ENCODE results near the gene CTAG1B. TPM values are rescaled to one million over a fixed set of nuclear protein-coding genes. Genes with fewer than 3 reads are reported as not detected.
"Not testable (repeated sequence)": the region's sequence is repeated elsewhere in the genome, so short reads cannot be mapped to it uniquely, and the experiment has no call there.

Gene CTAG1B
- total and polyA plus RNA-seq, 2 donors (not counting 1 experiment from before 2014, with no cell fraction given): 0.09 TPM; not detected in 1

DNA sequence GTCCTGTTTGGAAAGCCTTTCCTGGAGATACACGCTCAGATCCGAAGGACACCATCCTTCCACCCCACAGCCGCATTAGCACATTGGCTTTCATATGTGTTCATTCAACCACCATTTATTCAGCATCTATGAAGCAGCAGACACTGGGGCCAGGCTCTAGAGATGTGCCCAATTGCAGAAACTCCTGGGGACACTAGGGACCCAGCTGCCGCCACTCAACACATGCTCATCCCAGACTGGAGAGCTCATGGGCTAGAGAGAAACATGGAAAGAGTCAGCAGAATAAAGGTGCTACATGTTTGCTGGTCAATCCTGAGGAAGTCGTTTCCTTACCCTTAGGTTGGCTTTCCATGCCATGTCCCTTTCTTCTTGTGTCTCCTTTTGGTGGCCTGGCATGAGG is 26.6 kb downstream of the CTAG1B start:
- Histone ChIP-seq H3K4me1 (ENCODE audit: control insufficient read depth in 2 of 2, insufficient read depth in 2 of 2, low read length in 2 of 2) (no peaks in the 10 kb centered on the region), H3K36me3 (replicated peaks in 1 of 2; ENCODE audit: control extremely low read depth in 1 of 2, control insufficient read depth in 1 of 2, extremely low read depth in 1 of 2, insufficient read depth in 2 of 2, low read length in 1 of 2) (no peaks in the 10 kb centered on the region), H3K27ac (ENCODE audit: low read length in 2 of 2) (no peak overlapping the region), H3K9ac (ENCODE audit: low read length) (no peak overlapping the region), H3K27me3 (replicated peaks in 1 of 4; ENCODE audit: control extremely low read depth in 1 of 4, control insufficient read depth in 3 of 4, insufficient read depth in 4 of 4, low read length in 3 of 4) (no peaks in the 10 kb centered on the region), H2AFZ (ENCODE audit: insufficient read depth, low read depth, low read length, poor library complexity, severe bottlenecking) (no peak overlapping the region), H3K79me2 (ENCODE audit: control insufficient read depth, insufficient read depth, low read length) (no peaks in the 10 kb centered on the region), H4K20me1 (ENCODE audit: control insufficient read depth, insufficient read depth, low read length, poor library complexity, severe bottlenecking) (no peaks in the 10 kb centered on the region), H3K4me2 (replicated peaks; ENCODE audit: low read depth, low read length, poor library complexity, severe bottlenecking) (no peak overlapping the region), H3K9me3 (ENCODE audit: control extremely low read depth in 1 of 3, control insufficient read depth in 2 of 3, insufficient read depth in 1 of 3, low read length in 2 of 3) (peaks cover 0 to 11% (median 0%) of the 10 kb centered on the region in 3 donors), H3K4me3 (ENCODE audit: control extremely low read depth in 1 of 5, extremely low read depth in 1 of 5, insufficient read depth in 1 of 5, low read depth in 2 of 5, low read length in 4 of 5) (no peak overlapping the region)
- no peak for ATAC-seq (ENCODE audit: low read depth)
- H3K4me1 Mint-ChIP-seq: no peaks in the 10 kb centered on the region
- TF ChIP-seq, protein P1, sequence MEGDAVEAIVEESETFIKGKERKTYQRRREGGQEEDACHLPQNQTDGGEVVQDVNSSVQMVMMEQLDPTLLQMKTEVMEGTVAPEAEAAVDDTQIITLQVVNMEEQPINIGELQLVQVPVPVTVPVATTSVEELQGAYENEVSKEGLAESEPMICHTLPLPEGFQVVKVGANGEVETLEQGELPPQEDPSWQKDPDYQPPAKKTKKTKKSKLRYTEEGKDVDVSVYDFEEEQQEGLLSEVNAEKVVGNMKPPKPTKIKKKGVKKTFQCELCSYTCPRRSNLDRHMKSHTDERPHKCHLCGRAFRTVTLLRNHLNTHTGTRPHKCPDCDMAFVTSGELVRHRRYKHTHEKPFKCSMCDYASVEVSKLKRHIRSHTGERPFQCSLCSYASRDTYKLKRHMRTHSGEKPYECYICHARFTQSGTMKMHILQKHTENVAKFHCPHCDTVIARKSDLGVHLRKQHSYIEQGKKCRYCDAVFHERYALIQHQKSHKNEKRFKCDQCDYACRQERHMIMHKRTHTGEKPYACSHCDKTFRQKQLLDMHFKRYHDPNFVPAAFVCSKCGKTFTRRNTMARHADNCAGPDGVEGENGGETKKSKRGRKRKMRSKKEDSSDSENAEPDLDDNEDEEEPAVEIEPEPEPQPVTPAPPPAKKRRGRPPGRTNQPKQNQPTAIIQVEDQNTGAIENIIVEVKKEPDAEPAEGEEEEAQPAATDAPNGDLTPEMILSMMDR (IDR thresholded peaks at IDR 0.05): no peak
- TF ChIP-seq EZH2 (IDR thresholded peaks at IDR 0.05; ENCODE audit: borderline replicate concordance, insufficient read depth, low read depth, low read length, poor library complexity, severe bottlenecking): no peak
- WGBS (ENCODE audit: insufficient coverage): no CpG with 5 or more reads among the region's 5 CpGs
- ChIA-PET CTCF (interaction anchor here (1.0 kb wide), 1 partner anchor 249 kb away, joined by 3 read pairs; no protein-coding TSS in a partner anchor), POLR2A (no interaction called here)
- no peak overlapping the region for H3K4me3 Mint-ChIP-seq
- peaks cover 12% of the 10 kb centered on the region for H3K27me3 Mint-ChIP-seq
- DNase-seq: no peak
- no peaks in the 10 kb centered on the region for H3K9me3 Mint-ChIP-seq (ENCODE audit: insufficient read depth)
- no peak overlapping the region for H3K27ac Mint-ChIP-seq
- intact Hi-C loops (cut with micrococcal nuclease): no loop called here

- no CpG with 5 or more reads among the region's 13 CpGs for WGBS (ENCODE audit: insufficient coverage)
- H3K27me3 Mint-ChIP-seq: peaks cover 12% of the 10 kb centered on the region
- H3K4me1 ChIP-seq (ENCODE audit: control insufficient read depth in 2 of 2, insufficient read depth in 2 of 2, low read length in 2 of 2); H4K20me1 ChIP-seq (ENCODE audit: control insufficient read depth, insufficient read depth, low read length, poor library complexity, severe bottlenecking); H2AFZ ChIP-seq (ENCODE audit: insufficient read depth, low read depth, low read length, poor library complexity, severe bottlenecking); POLR2A ChIA-PET; H3K36me3 ChIP-seq (replicated peaks in 1 of 2; ENCODE audit: control extremely low read depth in 1 of 2, control insufficient read depth in 1 of 2, extremely low read depth in 1 of 2, insufficient read depth in 2 of 2, low read length in 1 of 2); H3K4me2 ChIP-seq (replicated peaks; ENCODE audit: low read depth, low read length, poor library complexity, severe bottlenecking); H3K9ac ChIP-seq (ENCODE audit: low read length); H3K27ac Mint-ChIP-seq; H3K4me3 Mint-ChIP-seq; intact Hi-C loops (cut with micrococcal nuclease); H3K27ac ChIP-seq (ENCODE audit: low read length in 2 of 2); H3K4me3 ChIP-seq (ENCODE audit: control extremely low read depth in 1 of 5, extremely low read depth in 1 of 5, insufficient read depth in 1 of 5, low read depth in 2 of 5, low read length in 4 of 5); H3K27me3 ChIP-seq (replicated peaks in 1 of 4; ENCODE audit: control extremely low read depth in 1 of 4, control insufficient read depth in 3 of 4, insufficient read depth in 4 of 4, low read length in 3 of 4); H3K9me3 Mint-ChIP-seq (ENCODE audit: insufficient read depth); H3K4me1 Mint-ChIP-seq; DNase-seq; H3K79me2 ChIP-seq (ENCODE audit: control insufficient read depth, insufficient read depth, low read length); CTCF ChIA-PET; H3K9me3 ChIP-seq (ENCODE audit: control extremely low read depth in 1 of 3, control insufficient read depth in 2 of 3, insufficient read depth in 1 of 3, low read length in 2 of 3); ATAC-seq (ENCODE audit: low read depth): not testable (repeated sequence)
Observed at GRCh38 chrX:154590415-154590814, 28.7 kb downstream of the CTAG1B start.

GRCh38 chrX:154584585-154585183 is 34.4 kb downstream of the CTAG1B start, which contains the start of gene CTAG1A:
TSS of gene CTAG1A (plus strand) at chrX:154585133. CDS start at chrX:154585207, 74 bp downstream.
- H3K27ac Mint-ChIP-seq; H3K4me2 ChIP-seq (replicated peaks; ENCODE audit: low read depth, low read length, poor library complexity, severe bottlenecking); DNase-seq; H3K79me2 ChIP-seq (ENCODE audit: control insufficient read depth, insufficient read depth, low read length); ATAC-seq (ENCODE audit: low read depth); H4K20me1 ChIP-seq (ENCODE audit: control insufficient read depth, insufficient read depth, low read length, poor library complexity, severe bottlenecking); CTCF ChIA-PET; POLR2A ChIA-PET; H3K9me3 ChIP-seq (ENCODE audit: control extremely low read depth in 1 of 3, control insufficient read depth in 2 of 3, insufficient read depth in 1 of 3, low read length in 2 of 3); H3K4me3 Mint-ChIP-seq; H3K4me3 ChIP-seq (ENCODE audit: control extremely low read depth in 1 of 5, extremely low read depth in 1 of 5, insufficient read depth in 1 of 5, low read depth in 2 of 5, low read length in 4 of 5); H3K4me1 Mint-ChIP-seq; H3K36me3 ChIP-seq (replicated peaks in 1 of 2; ENCODE audit: control extremely low read depth in 1 of 2, control insufficient read depth in 1 of 2, extremely low read depth in 1 of 2, insufficient read depth in 2 of 2, low read length in 1 of 2); H3K27me3 ChIP-seq (replicated peaks in 1 of 4; ENCODE audit: control extremely low read depth in 1 of 4, control insufficient read depth in 3 of 4, insufficient read depth in 4 of 4, low read length in 3 of 4); intact Hi-C loops (cut with micrococcal nuclease); H3K9ac ChIP-seq (ENCODE audit: low read length); H3K27ac ChIP-seq (ENCODE audit: low read length in 2 of 2); H3K27me3 Mint-ChIP-seq; H3K4me1 ChIP-seq (ENCODE audit: control insufficient read depth in 2 of 2, insufficient read depth in 2 of 2, low read length in 2 of 2); H2AFZ ChIP-seq (ENCODE audit: insufficient read depth, low read depth, low read length, poor library complexity, severe bottlenecking); H3K9me3 Mint-ChIP-seq (ENCODE audit: insufficient read depth): not testable (repeated sequence)
- no CpG with 5 or more reads among the region's 39 CpGs for WGBS (ENCODE audit: insufficient coverage)

All from B cell (primary cell).